GM12875 (cell line): ENCODE results near the gene ANKS1B.

Experiments
- H3K4me3 ChIP-seq: one replicate; pipeline ENCODE4 v1.5.1; 2011; ENCODE audit warnings: low read depth, low read length, control low read depth
- CTCF ChIP-seq: IDR thresholded peaks from 2 replicates; pipeline ENCODE4 v1.5.1; 2011; ENCODE audit warnings: low read depth, mild to moderate bottlenecking, control low read depth, inconsistent platforms, low read length, moderate library complexity, borderline replicate concordance; ENCODE audit not compliant: insufficient read depth

The ANKS1B gene

GRCh38 chr12:99979471-99979870 is 5.3 kb downstream of the ANKS1B start:
- TF ChIP-seq CTCF: no peak
- no peak overlapping the region for H3K4me3 ChIP-seq

- no peak overlapping the region for H3K4me3 ChIP-seq
- no peak for TF ChIP-seq CTCF
Observed at GRCh38 chr12:99978152-99978551, 6.6 kb downstream of the ANKS1B start.

GRCh38 chr12:99977550-99977949 is 7.2 kb downstream of the ANKS1B start:
- H3K4me3 ChIP-seq: no peak overlapping the region
- TF ChIP-seq CTCF: no peak

GRCh38 chr12:99976762-99977161 is 8.0 kb downstream of the ANKS1B start:
- TF ChIP-seq CTCF: no peak

GRCh38 chr12:99975321-99975720 is 9.4 kb downstream of the ANKS1B start:
- no peak for TF ChIP-seq CTCF
- H3K4me3 ChIP-seq: no peak overlapping the region

More at GRCh38 chr12:99976762-99977161, 8.0 kb downstream of the ANKS1B start:
- no peak overlapping the region for H3K4me3 ChIP-seq

- no peak overlapping the region for H3K4me3 ChIP-seq
- no peak for TF ChIP-seq CTCF
Observed at GRCh38 chr12:99974146-99974545, 10.6 kb downstream of the ANKS1B start.

GRCh38 chr12:99966429-99966828 is 18.3 kb downstream of the ANKS1B start:
- TF ChIP-seq CTCF: no peak
- H3K4me3 ChIP-seq: no peak overlapping the region
